Measurements from ENCODE around the gene UBALD1. TPM values are rescaled to one million over a fixed set of nuclear protein-coding genes. Genes with fewer than 3 reads are reported as not detected.

Gene UBALD1
- total and polyA plus RNA-seq, 2 donors (not counting 3 experiments of a cell fraction or from before 2014, with no cell fraction given): 24.8 to 41.6 TPM

DNA sequence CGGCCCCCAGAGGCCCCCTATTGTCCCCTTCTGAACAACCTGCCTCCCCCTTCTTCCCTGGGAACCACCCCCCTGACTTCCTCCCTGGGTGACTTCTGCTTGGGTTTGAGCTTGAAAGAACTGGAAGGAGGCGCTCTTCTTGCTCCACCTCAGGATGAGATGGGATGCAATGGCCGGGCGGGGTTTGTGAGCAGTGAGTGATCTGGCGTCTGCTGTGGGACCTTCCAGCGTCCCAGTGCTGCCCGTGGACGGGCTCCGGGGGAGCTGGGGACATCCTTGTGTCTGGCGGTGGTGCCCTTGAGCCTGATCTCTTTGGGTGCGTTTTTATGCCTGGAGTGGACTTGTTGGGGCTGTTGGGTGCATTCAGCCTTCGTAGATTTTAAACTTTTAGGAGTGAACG lies 21.5 kb upstream of the UBALD1 start:
- ChIA-PET CTCF (interaction anchor here (1.1 to 3.1 kb wide), 3 partner anchors 10 to 14 kb away, joined by 7 to 9 read pairs (median 8); partner anchors contain the start of gene MGRN1), POLR2A (no interaction called here)
- dilution Hi-C loops (cut with MboI; ENCODE audit: extremely low pct_ligation_motif_present, low sequenced_read_pairs) (no loop called here), intact Hi-C loops (cut with micrococcal nuclease) (no loop called here)
- DNase-seq (ENCODE audit: low read depth, low spot score) (no peak), FAIRE-seq (no peak)
- H3K4me3 ChIP-seq (replicated peaks in 1 of 3; ENCODE audit: insufficient read depth in 1 of 3, low read depth in 1 of 3, low read length in 3 of 3): no peak overlapping the region
- H3K9me1 ChIP-seq (replicated peaks; ENCODE audit: control insufficient read depth, extremely low read depth, insufficient read depth, low read length): no peaks in the 10 kb centered on the region
- H2AFZ ChIP-seq (ENCODE audit: low read depth, low read length): no peak overlapping the region
- no peaks in the 10 kb centered on the region for H3K27me3 ChIP-seq (ENCODE audit: control insufficient read depth in 2 of 2, insufficient read depth in 2 of 2, low read length in 2 of 2)
- no peak for TF ChIP-seq FOS (IDR thresholded peaks at IDR 0.05; ENCODE audit: borderline replicate concordance, insufficient read depth, low read length)
- TF ChIP-seq MYC (IDR thresholded peaks at IDR 0.05; ENCODE audit: low read depth, low read length): no peak
- TF ChIP-seq, protein P1, sequence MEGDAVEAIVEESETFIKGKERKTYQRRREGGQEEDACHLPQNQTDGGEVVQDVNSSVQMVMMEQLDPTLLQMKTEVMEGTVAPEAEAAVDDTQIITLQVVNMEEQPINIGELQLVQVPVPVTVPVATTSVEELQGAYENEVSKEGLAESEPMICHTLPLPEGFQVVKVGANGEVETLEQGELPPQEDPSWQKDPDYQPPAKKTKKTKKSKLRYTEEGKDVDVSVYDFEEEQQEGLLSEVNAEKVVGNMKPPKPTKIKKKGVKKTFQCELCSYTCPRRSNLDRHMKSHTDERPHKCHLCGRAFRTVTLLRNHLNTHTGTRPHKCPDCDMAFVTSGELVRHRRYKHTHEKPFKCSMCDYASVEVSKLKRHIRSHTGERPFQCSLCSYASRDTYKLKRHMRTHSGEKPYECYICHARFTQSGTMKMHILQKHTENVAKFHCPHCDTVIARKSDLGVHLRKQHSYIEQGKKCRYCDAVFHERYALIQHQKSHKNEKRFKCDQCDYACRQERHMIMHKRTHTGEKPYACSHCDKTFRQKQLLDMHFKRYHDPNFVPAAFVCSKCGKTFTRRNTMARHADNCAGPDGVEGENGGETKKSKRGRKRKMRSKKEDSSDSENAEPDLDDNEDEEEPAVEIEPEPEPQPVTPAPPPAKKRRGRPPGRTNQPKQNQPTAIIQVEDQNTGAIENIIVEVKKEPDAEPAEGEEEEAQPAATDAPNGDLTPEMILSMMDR (IDR thresholded peaks at IDR 0.05; ENCODE audit: extremely low read depth in 1 of 2, insufficient read depth in 1 of 2, low read depth in 1 of 2, low read length in 2 of 2): no peak
- no peak for TF ChIP-seq JUN (IDR thresholded peaks at IDR 0.05; ENCODE audit: borderline replicate concordance, insufficient read depth, insufficient read length, low read depth)
- TF ChIP-seq EZH2 (IDR thresholded peaks at IDR 0.05; ENCODE audit: borderline replicate concordance, low read depth, low read length, severe bottlenecking): no peak
- no peak for TF ChIP-seq POLR2A (IDR thresholded peaks at IDR 0.05; ENCODE audit: low read depth, low read length)
- TF ChIP-seq, protein P2, sequence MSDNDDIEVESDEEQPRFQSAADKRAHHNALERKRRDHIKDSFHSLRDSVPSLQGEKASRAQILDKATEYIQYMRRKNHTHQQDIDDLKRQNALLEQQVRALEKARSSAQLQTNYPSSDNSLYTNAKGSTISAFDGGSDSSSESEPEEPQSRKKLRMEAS (IDR thresholded peaks at IDR 0.05; ENCODE audit: insufficient read depth, insufficient read length): no peak
- TF ChIP-seq POLR2AphosphoS5 (IDR thresholded peaks at IDR 0.05; ENCODE audit: insufficient read depth, low read depth, low read length): no peak
- no peak for TF ChIP-seq GATA2 (IDR thresholded peaks at IDR 0.05; ENCODE audit: insufficient read depth, insufficient read length, low read depth, low read length)
- no peaks in the 10 kb centered on the region for H3K9me3 ChIP-seq (replicated peaks; ENCODE audit: control insufficient read depth, insufficient read depth, low read length)
- no peaks in the 10 kb centered on the region for H4K20me1 ChIP-seq (replicated peaks; ENCODE audit: control insufficient read depth, extremely low read depth, insufficient read depth, low read length)
- H3K4me1 ChIP-seq (ENCODE audit: control insufficient read depth, extremely low read depth, insufficient read depth, low read length): no peaks in the 10 kb centered on the region
- no peak overlapping the region for H3K9ac ChIP-seq (replicated peaks; ENCODE audit: extremely low read depth, insufficient read depth, low read length)
- H3K27ac ChIP-seq (ENCODE audit: insufficient read depth, low read depth, low read length): no peak overlapping the region
- no TSS peak for BruUV-seq (replicated peaks)
- H3K79me2 ChIP-seq (ENCODE audit: control insufficient read depth, insufficient read depth, low read length): peaks cover 59% of the 10 kb centered on the region
- no peak overlapping the region for H3K4me2 ChIP-seq (ENCODE audit: insufficient read depth, low read length)
- H3K36me3 ChIP-seq (ENCODE audit: control insufficient read depth in 2 of 2, extremely low read depth in 1 of 2, insufficient read depth in 2 of 2, low read length in 2 of 2): peaks cover 0 to 9% of the 10 kb centered on the region in 2 experiments
